Peyer's patch (tissue), 4 donors: ENCODE measurements around the gene HBQ1.

Source experiments
- CTCF ChIP-seq, 6 experiments: fragments of 450-650 bp in 4 of 6; fragments of 200-600 bp in 2 of 6; sonication (generic) in 1 of 6; IDR thresholded peaks; one replicate each; pipeline ENCODE4 v1.5.1; 2017 to 2019; ENCODE audit warnings: antibody characterized with exemption in 6 of 6, mild to moderate bottlenecking in 3 of 6, moderate library complexity in 1 of 6
- POLR2A ChIP-seq, 2 donors: fragments of 450-650 bp; IDR thresholded peaks; one replicate each; pipeline ENCODE4 v1.5.1; 2017; ENCODE audit warnings: antibody characterized with exemption in 2 of 2, mild to moderate bottlenecking in 2 of 2, moderate library complexity in 2 of 2

- TF ChIP-seq POLR2A (IDR thresholded peaks at IDR 0.05): no peak
- no peak for TF ChIP-seq CTCF (IDR thresholded peaks at IDR 0.05)
Measured at GRCh38 chr16:167122-167690, 13.1 kb upstream of the HBQ1 start.
